Sigmoid colon (tissue), 7 donors: Measurements from ENCODE around the gene AUTS2. TPM values are rescaled to one million over a fixed set of nuclear protein-coding genes. Genes with fewer than 3 reads are reported as not detected.

Experiments
- DNase-seq: peaks from one replicate; pipeline ENCODE4 v3.0.0-alpha.2; 2019
- H3K27ac ChIP-seq, 4 donors: fragments of 200-600 bp; sonication (generic); one replicate each; pipeline ENCODE4 v1.5.1; 2016 to 2019; ENCODE audit warnings: mild to moderate bottlenecking in 1 of 4
- H3K27me3 ChIP-seq, 3 donors: fragments of 200-600 bp; sonication (generic); one replicate each; pipeline ENCODE4 v1.5.1; 2019; ENCODE audit warnings: mild to moderate bottlenecking in 1 of 3
- H3K36me3 ChIP-seq, 4 donors: fragments of 200-600 bp; sonication (generic); one replicate each; pipeline ENCODE4 v1.5.1; 2016 to 2019
- H3K4me1 ChIP-seq, 4 donors: fragments of 200-600 bp; sonication (generic); one replicate each; pipeline ENCODE4 v1.5.1; 2017 to 2019
- H3K4me3 ChIP-seq, 4 donors: fragments of 200-600 bp; sonication (generic); one replicate each; pipeline ENCODE4 v1.5.1; 2017 to 2019; ENCODE audit warnings: mild to moderate bottlenecking in 2 of 4, moderate library complexity in 1 of 4
- H3K9me3 ChIP-seq, 4 donors: fragments of 200-600 bp in 3 of 4; sonication (generic) in 3 of 4; one replicate each; pipeline versions ENCODE4 v1.5.1 to v1.6.1; 2013 to 2019
- EP300 ChIP-seq, 4 donors: sonication (generic); formaldehyde crosslinking; IDR thresholded peaks; one replicate each; pipeline ENCODE4 v1.6.1; 2017; ENCODE audit warnings: antibody characterized with exemption in 4 of 4
- POLR2A ChIP-seq, 2 donors: fragments of 450-650 bp; IDR thresholded peaks; one replicate each; pipeline ENCODE4 v1.6.1; 2016; ENCODE audit warnings: antibody characterized with exemption in 2 of 2, mild to moderate bottlenecking in 2 of 2, moderate library complexity in 2 of 2
- POLR2AphosphoS5 ChIP-seq, 4 donors: sonication (generic); formaldehyde crosslinking; IDR thresholded peaks; one replicate each; pipeline ENCODE4 v1.6.1; 2017; ENCODE audit warnings: antibody characterized with exemption in 4 of 4
- WGBS, 2 donors: extraction: QIAGEN DNeasy Blood & Tissue Kit; methylation state at CpG; one replicate each; pipeline ENCODE4 v1.1.7; 2013; 5-methylcytosine and 5-hydroxymethylcytosine counted together
- intact Hi-C: fragments of 100-400 bp; cut with DNase I; formaldehyde crosslinking; loops from one replicate; pipeline ENCODE4 v1.15.1; 2023
- polyA plus RNA-seq, 3 donors: library from polyadenylated mRNA; stranded (reverse); fragments of 200-250 nt; gene quantifications; one replicate each; pipeline ENCODE4 v1.2.3, GENCODE V29; 2013
- total RNA-seq, 4 donors: library from RNA; depleted of rRNA; stranded (reverse); fragments of >200 nt; gene quantifications; one replicate each; pipeline ENCODE4 v1.1.0, GENCODE V29; 2016
- TF ChIP-seq, protein P1 (sequence below), 4 experiments: fragments of 450-650 bp in 3 of 4; fragments of 200-600 bp in 1 of 4; IDR thresholded peaks; one replicate each; pipeline ENCODE4 v1.5.1; 2016 to 2019; ENCODE audit warnings: antibody characterized with exemption in 4 of 4, mild to moderate bottlenecking in 3 of 4, moderate library complexity in 2 of 4
- donor health status: healthy with polysubstance abuse.
- donor health status: Bipolar disorder and iron deficiency.
- donor health status: healthy.

Gene AUTS2
- total and polyA plus RNA-seq, 7 donors: 3.6 to 55.7 (median 25.5) TPM

DNA sequence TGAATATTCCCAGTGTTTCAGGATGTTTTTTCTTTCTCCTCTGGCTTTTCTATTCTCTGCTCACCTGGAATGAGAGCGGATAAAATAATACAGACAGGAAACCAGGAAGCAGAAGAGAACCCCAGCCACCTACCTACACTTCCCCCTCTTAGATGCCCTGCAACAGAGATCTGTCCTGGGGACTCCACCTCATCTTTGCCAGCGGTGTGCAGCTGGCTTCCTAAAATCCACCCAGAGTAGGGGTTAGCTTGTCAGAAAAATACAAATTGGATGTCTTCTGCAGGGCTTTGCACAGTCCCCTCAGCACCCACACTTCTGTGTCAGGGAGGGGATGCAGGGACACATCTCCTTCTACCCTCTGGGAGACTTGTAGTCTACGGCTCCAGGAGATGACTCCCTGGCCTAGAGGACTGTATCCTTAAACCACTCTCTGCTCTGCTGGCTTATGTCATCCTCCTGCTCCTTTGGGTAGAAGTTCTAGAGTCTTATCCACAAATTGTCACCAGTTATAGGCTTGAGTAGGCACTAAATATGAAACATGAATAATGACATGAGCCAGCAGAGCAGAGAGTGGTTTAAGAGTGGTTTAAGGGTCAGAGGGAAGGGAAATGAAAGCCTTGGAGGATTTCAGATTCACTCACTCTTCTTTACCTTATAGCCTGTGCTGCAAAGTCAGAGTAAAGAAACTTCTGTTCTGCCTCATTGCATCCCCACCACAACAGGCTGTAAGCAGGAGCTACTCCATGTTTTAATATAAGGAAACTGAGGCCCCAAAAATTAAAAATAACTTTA, 749.4 kb downstream of the AUTS2 start:
- no peak overlapping the region for H3K4me3 ChIP-seq
- H3K9me3 ChIP-seq: no peaks in the 10 kb centered on the region
- intact Hi-C loops: no loop called here
- H3K27me3 ChIP-seq: no peaks in the 10 kb centered on the region
- peaks cover 0 to 7% (median 6%) of the 10 kb centered on the region in 4 donors for H3K4me1 ChIP-seq
- H3K36me3 ChIP-seq: no peaks in the 10 kb centered on the region
- DNase-seq: no peak
- H3K27ac ChIP-seq: no peak overlapping the region
- no peak for TF ChIP-seq POLR2AphosphoS5 (IDR thresholded peaks at IDR 0.05)
- TF ChIP-seq, protein P1, sequence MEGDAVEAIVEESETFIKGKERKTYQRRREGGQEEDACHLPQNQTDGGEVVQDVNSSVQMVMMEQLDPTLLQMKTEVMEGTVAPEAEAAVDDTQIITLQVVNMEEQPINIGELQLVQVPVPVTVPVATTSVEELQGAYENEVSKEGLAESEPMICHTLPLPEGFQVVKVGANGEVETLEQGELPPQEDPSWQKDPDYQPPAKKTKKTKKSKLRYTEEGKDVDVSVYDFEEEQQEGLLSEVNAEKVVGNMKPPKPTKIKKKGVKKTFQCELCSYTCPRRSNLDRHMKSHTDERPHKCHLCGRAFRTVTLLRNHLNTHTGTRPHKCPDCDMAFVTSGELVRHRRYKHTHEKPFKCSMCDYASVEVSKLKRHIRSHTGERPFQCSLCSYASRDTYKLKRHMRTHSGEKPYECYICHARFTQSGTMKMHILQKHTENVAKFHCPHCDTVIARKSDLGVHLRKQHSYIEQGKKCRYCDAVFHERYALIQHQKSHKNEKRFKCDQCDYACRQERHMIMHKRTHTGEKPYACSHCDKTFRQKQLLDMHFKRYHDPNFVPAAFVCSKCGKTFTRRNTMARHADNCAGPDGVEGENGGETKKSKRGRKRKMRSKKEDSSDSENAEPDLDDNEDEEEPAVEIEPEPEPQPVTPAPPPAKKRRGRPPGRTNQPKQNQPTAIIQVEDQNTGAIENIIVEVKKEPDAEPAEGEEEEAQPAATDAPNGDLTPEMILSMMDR (IDR thresholded peaks at IDR 0.05): no peak
- no peak for TF ChIP-seq POLR2A (IDR thresholded peaks at IDR 0.05)
- TF ChIP-seq EP300 (IDR thresholded peaks at IDR 0.05): no peak
- 88 to 95% methylated on average over 3 of the region's 3 CpGs for WGBS, 2 donors

DNA sequence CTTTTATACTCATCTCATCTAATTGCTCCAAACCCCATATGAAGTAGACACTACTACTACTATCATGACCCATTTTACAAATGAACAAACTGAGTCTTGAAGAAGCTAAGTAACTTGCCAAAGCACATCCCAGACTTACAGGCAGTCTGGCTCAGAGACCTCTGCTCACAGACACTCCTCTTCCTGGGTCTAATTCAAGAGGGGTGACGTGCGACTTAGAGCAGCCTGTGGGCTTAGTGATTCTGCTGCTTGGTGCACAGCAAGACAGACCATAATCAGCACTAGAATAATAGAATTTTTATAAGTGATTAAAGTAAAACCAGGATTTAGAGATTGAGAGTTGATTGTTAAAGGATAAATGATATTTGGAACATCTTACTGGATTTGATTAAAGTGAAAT, 750.8 kb downstream of the AUTS2 start:
- no peak for TF ChIP-seq POLR2AphosphoS5 (IDR thresholded peaks at IDR 0.05)
- no peak for TF ChIP-seq EP300 (IDR thresholded peaks at IDR 0.05)
- TF ChIP-seq POLR2A (IDR thresholded peaks at IDR 0.05): no peak
- TF ChIP-seq, protein P1 (IDR thresholded peaks at IDR 0.05): no peak
- no peaks in the 10 kb centered on the region for H3K36me3 ChIP-seq
- no peak overlapping the region for H3K4me3 ChIP-seq
- no peaks in the 10 kb centered on the region for H3K9me3 ChIP-seq
- H3K4me1 ChIP-seq: peaks cover 0 to 21% (median 20%) of the 10 kb centered on the region in 4 donors
- WGBS, 2 donors: 90 to 91% methylated on average over 2 of the region's 2 CpGs
- no peak for DNase-seq
- no peaks in the 10 kb centered on the region for H3K27me3 ChIP-seq
- intact Hi-C loops: no loop called here
- no peak overlapping the region for H3K27ac ChIP-seq

DNA sequence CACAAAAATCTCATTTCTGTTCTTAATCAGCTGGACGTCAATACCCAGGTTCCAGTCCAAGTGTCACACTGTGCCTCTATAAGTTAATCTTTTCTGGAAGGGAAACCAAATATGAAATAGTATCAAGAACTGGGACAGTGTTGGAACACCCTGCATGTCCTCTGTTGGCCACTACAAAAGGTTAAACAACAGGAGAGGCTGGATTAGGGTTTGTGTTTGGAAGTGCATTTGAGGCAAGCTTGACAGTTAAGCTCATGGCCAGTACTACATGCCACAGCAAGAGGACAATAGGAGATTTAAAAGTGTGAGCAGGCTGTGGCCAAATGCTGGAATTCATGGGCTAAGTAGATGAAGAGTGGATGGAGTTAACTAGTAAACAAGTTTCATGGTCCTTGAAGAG, 751.5 kb downstream of the AUTS2 start:
- Histone ChIP-seq H3K4me1 (peaks cover 0 to 28% (median 27%) of the 10 kb centered on the region in 4 donors), H3K36me3 (no peaks in the 10 kb centered on the region), H3K4me3 (no peak overlapping the region), H3K27me3 (no peaks in the 10 kb centered on the region), H3K9me3 (no peaks in the 10 kb centered on the region), H3K27ac (no peak overlapping the region)
- WGBS, 2 donors: 76 to 93% methylated on average over 1 of the region's 1 CpG
- TF ChIP-seq POLR2AphosphoS5 (IDR thresholded peaks at IDR 0.05): no peak
- TF ChIP-seq EP300 (IDR thresholded peaks at IDR 0.05): no peak
- TF ChIP-seq, protein P1 (IDR thresholded peaks at IDR 0.05): no peak
- no peak for TF ChIP-seq POLR2A (IDR thresholded peaks at IDR 0.05)
- intact Hi-C loops: loop anchor here (10.0 kb wide), 1 partner anchor 345 kb away; no protein-coding TSS in a partner anchor
- DNase-seq: no peak

DNA sequence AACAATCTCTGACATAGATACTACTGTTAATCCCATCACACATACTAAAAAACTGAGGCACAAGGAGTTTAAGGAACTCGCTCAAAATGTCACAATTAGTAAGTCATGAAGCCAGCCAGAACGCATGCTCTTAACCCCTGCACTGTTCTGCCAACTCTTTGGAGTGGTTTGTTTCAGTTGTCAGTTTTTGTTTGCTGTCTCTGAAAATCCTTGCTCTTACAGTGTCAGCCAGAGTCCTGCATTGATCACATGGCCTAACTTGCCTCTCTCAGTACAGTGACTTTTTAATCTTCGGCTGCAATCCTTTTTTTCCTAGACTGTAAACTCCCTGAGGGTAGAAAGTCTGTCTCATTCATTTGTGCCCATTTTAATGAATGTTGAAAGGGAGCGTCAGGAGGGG, 753.8 kb downstream of the AUTS2 start:
- H3K36me3 ChIP-seq: no peaks in the 10 kb centered on the region
- H3K27ac ChIP-seq: no peak overlapping the region
- H3K27me3 ChIP-seq: no peaks in the 10 kb centered on the region
- intact Hi-C loops: loop anchor here (10.0 kb wide), 1 partner anchor 343 kb away; no protein-coding TSS in a partner anchor
- no peak overlapping the region for H3K4me3 ChIP-seq
- H3K9me3 ChIP-seq: no peaks in the 10 kb centered on the region
- DNase-seq: no peak
- peaks cover 0 to 47% (median 43%) of the 10 kb centered on the region in 4 donors for H3K4me1 ChIP-seq
- TF ChIP-seq POLR2A (IDR thresholded peaks at IDR 0.05) (no peak), POLR2AphosphoS5 (IDR thresholded peaks at IDR 0.05) (no peak), EP300 (IDR thresholded peaks at IDR 0.05) (no peak)
- TF ChIP-seq, protein P1 (IDR thresholded peaks at IDR 0.05): no peak
- WGBS, 2 donors: 89 to 91% methylated on average over 4 of the region's 4 CpGs
